GM12864 (cell line): Measurements from ENCODE around the gene FCRL1.
A peak's percentile ranks its signal among the peaks of the same experiment; 100 is the strongest.

Experiments used
- DNase-seq: peaks from one replicate; pipeline ENCODE4 v3.0.0-alpha.2; 2011; ENCODE audit warnings: low read depth
- H3K4me3 ChIP-seq: 2 replicates; pipeline ENCODE4 v1.5.1; 2011; ENCODE audit warnings: mild to moderate bottlenecking, low read depth, low read length, control low read depth
- TF ChIP-seq, protein P1 (sequence below): IDR thresholded peaks from 2 replicates; pipeline ENCODE4 v1.5.1; 2011; ENCODE audit warnings: low read depth, mild to moderate bottlenecking, moderate library complexity, low read length, control low read depth, inconsistent platforms; ENCODE audit errors: missing control alignments

FCRL1 gene

DNA sequence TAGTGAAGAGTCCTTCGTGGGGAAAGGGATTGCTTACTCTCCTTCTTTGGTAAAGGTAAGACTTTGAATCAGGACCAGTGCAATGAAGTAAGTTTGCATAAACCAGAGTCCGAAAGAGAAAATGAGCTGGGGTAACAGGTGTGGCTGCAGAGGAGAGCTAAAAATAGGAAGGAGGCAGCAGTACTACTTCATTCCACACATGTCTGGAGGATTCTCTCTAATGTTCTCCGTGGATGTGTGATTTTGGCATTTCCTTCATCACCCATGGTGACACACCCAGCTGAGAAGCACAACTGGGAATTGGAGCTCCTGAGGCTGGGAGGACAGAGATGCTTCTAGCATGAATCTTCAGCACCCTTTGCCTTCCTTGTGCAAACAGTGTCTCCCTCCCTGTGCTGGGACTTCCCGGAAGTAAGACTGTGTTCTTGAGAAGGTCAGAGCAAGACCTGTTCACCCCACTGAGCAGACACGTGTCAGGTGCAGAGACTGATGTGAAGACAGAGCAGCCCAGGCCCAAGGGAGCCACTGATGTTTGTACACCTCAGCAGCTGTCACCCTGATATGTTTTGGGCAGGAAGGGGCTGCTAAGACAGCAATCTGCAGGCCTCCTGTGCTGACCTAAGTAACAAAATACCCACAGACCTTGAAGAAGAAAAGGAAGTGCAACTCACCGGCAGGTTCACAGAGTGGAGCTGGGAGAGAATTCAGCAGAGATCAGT, 13.3 kb downstream of the FCRL1 start:
- peak overlapping the region; percentile 9; the same call in 1 of the 2 replicates for H3K4me3 ChIP-seq
- DNase-seq = peak; percentile 94
- TF ChIP-seq, protein P1, sequence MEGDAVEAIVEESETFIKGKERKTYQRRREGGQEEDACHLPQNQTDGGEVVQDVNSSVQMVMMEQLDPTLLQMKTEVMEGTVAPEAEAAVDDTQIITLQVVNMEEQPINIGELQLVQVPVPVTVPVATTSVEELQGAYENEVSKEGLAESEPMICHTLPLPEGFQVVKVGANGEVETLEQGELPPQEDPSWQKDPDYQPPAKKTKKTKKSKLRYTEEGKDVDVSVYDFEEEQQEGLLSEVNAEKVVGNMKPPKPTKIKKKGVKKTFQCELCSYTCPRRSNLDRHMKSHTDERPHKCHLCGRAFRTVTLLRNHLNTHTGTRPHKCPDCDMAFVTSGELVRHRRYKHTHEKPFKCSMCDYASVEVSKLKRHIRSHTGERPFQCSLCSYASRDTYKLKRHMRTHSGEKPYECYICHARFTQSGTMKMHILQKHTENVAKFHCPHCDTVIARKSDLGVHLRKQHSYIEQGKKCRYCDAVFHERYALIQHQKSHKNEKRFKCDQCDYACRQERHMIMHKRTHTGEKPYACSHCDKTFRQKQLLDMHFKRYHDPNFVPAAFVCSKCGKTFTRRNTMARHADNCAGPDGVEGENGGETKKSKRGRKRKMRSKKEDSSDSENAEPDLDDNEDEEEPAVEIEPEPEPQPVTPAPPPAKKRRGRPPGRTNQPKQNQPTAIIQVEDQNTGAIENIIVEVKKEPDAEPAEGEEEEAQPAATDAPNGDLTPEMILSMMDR = no peak

DNA sequence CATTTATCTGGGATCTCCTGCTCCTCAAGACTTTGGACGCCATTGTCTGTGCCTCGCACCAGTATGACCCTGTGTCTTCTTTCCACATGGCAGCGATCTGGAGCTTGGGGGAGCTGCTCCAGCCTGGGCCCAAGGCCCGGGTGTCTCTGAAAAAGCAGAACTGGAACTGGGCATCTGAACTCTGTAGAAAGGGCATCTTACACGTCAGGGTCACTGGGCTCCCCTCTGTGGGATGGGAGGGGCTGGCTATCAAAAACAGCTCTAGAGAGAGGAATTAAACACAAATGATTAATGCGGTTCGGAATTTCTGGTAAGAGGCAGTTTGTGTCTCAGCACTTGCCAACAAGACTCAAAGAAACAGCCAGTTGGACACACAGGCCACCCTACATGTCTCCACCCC, 16.1 kb downstream of the FCRL1 start:
- TF ChIP-seq, protein P1 = no peak
- no peak for DNase-seq
- H3K4me3 ChIP-seq = no peak overlapping the region

DNA sequence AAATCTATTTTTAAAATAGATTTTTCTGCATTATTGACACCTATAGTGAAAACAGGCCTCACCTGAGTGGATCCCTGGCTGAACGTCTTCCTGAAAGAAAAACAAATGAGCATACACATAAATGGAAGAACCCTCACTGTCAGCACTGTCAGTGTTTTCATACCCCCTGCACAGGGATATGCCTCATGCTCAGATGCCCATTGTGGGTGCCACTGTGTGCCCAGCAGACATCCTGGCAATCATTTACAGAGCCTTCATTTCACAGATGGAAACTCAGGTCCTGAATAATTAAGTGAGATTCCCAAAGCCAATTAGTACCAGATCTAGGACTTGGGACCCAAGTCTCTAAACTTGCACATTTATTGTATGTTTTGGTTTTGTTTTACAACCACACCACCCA, 19.9 kb downstream of the FCRL1 start:
- DNase-seq = no peak
- H3K4me3 ChIP-seq = no peak overlapping the region
- TF ChIP-seq, protein P1 = no peak

- no peak overlapping the region for H3K4me3 ChIP-seq
- TF ChIP-seq, protein P1 = no peak
- no peak for DNase-seq
These were observed 21.7 kb downstream of the FCRL1 start for GRCh38 chr1:157798211-157798610.

GRCh38 chr1:157785248-157785647, 34.7 kb downstream of the FCRL1 start:
- no peak overlapping the region for H3K4me3 ChIP-seq
- DNase-seq = no peak
- TF ChIP-seq, protein P1 = no peak

DNA sequence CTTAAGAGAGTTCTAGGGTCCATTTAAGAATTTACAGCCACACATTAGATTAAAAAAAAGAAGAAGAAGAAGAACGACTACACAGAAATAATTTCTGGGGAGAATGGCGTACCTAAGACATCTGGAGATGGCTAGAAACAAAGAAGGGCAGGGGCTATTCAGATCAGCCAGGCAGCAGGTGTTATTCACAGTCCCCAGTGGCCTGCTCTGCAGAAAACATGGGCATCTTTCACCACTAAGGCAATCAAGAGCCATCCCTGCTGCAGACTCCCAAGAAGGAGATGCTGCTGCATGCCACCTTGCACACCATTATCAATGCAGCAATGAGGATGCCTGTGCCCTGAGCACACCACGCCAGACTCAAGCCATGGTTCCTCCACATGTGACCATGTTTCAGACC, 35.1 kb downstream of the FCRL1 start:
- H3K4me3 ChIP-seq = no peak overlapping the region
- no peak for DNase-seq
- TF ChIP-seq, protein P1 = no peak

DNA sequence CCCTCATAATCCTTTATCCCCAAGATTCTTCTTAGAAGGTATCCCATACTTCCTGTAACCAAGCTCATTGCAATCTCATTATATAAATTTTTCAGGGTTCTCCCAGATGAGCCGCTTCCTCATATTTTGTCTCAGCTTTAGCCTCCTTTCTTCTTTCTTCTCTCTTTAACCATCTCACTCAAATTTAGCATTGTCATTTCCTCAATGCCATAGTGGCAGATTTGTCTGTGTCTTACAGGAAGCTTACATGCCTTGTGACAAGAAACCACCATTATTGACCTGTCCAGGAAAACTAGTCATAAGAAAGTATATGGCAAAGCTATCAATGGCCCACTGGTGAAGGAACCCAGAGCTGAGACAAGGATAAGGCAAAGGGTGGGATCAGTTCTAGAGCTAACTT, 37.0 kb downstream of the FCRL1 start:
- no peak for DNase-seq
- TF ChIP-seq, protein P1 = no peak
- H3K4me3 ChIP-seq = no peak overlapping the region
